DND-41 (cell line): ENCODE results near the gene CCN5.

ENCODE experiments used
- ATAC-seq: fragments of 200-7000 bp; cut with Tn5 transposase; 3 replicates; pipeline ENCODE4 v1.9.1; 2021; ENCODE audit warnings: low read depth; ENCODE audit not compliant: insufficient read depth
- DNase-seq: peaks from one replicate; pipeline ENCODE4 v3.0.0-alpha.2; 2020
- H2AFZ ChIP-seq: 2 replicates; pipeline ENCODE4 v1.6.0; 2012; ENCODE audit warnings: low read depth, low read length
- H3K27ac ChIP-seq: 2 replicates; pipeline ENCODE4 v1.5.1; 2012; ENCODE audit warnings: low read length, inconsistent platforms
- H3K27me3 ChIP-seq: fragments of 200-600 bp; sonication (generic); 2 replicates; pipeline ENCODE4 v1.6.0; 2012; ENCODE audit warnings: low read length, mild to moderate bottlenecking, inconsistent platforms; ENCODE audit not compliant: insufficient read depth, poor library complexity
- H3K36me3 ChIP-seq: 2 replicates; pipeline ENCODE4 v1.5.1; 2012; ENCODE audit warnings: low read length, inconsistent platforms; ENCODE audit not compliant: insufficient read depth
- H3K4me1 ChIP-seq: 2 replicates; pipeline ENCODE4 v1.5.1; 2012; ENCODE audit warnings: mild to moderate bottlenecking, low read length; ENCODE audit not compliant: insufficient read depth
- H3K4me2 ChIP-seq: 2 replicates; pipeline ENCODE4 v1.6.0; 2012; ENCODE audit warnings: mild to moderate bottlenecking, moderate library complexity, low read length, inconsistent platforms; ENCODE audit not compliant: insufficient read depth
- H3K4me3 ChIP-seq, 2 experiments: fragments of 200-600 bp in 1 of 2; shearing (Covaris generic) in 1 of 2; 2 replicates each; pipeline ENCODE4 v1.5.1; 2012 to 2016; ENCODE audit warnings: inconsistent platforms in 2 of 2, low read length in 2 of 2, mild to moderate bottlenecking in 2 of 2, low read depth in 1 of 2, moderate library complexity in 1 of 2
- H3K79me2 ChIP-seq: 2 replicates; pipeline ENCODE4 v1.6.0; 2012; ENCODE audit warnings: low read length, inconsistent platforms; ENCODE audit not compliant: insufficient read depth
- H3K9ac ChIP-seq: 2 replicates; pipeline ENCODE4 v1.6.0; 2012; ENCODE audit warnings: low read depth, mild to moderate bottlenecking, inconsistent platforms, low read length, moderate library complexity
- H3K9me3 ChIP-seq: 2 replicates; pipeline ENCODE4 v1.5.1; 2012; ENCODE audit warnings: low read length, moderate library complexity, mild to moderate bottlenecking, inconsistent platforms; ENCODE audit not compliant: insufficient read depth, severe bottlenecking
- H4K20me1 ChIP-seq: 2 replicates; pipeline ENCODE4 v1.6.0; 2012; ENCODE audit warnings: low read length; ENCODE audit not compliant: insufficient read depth
- EZH2 ChIP-seq: IDR thresholded peaks from 3 replicates; pipeline ENCODE4 v1.6.1; 2012; ENCODE audit warnings: borderline replicate concordance, low read depth, mild to moderate bottlenecking, moderate library complexity, low read length, inconsistent platforms; ENCODE audit not compliant: severe bottlenecking
- TF ChIP-seq, protein P1 (sequence below): IDR thresholded peaks from 2 replicates; pipeline ENCODE4 v1.5.1; 2012; ENCODE audit warnings: borderline replicate concordance, low read length, moderate library complexity, mild to moderate bottlenecking; ENCODE audit not compliant: poor library complexity, severe bottlenecking; ENCODE audit errors: extremely low read depth

The CCN5 gene

DNA sequence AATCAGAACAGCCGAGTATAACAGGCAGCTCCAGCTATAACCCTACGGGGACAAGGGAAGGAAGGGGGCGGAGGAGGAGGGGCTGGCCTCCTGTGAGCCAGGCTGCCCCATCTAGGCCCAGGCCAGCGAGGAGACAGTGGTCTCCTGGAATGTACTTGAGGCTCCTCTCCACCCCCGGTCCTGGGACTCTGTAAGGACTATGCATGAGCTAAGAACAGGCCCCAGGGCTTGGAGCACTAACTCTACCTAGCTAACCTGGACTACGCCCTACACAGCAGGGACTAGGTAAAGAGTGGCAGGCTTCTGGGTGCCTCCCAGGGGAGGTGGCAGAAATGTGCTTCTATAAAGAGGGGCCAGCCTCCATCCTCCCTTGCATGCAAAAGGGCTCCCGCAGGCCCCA lies 39.4 kb downstream of the CCN5 start:
- Histone ChIP-seq H3K4me1 (no peaks in the 10 kb centered on the region), H3K27ac (no peak overlapping the region), H3K4me2 (no peak overlapping the region), H2AFZ (no peak overlapping the region), H3K36me3 (no peaks in the 10 kb centered on the region), H3K9ac (no peak overlapping the region), H3K79me2 (no peaks in the 10 kb centered on the region), H3K27me3 (peaks cover 1% of the 10 kb centered on the region), H4K20me1 (peaks cover 4% of the 10 kb centered on the region; the same call in 1 of the 2 replicates), H3K9me3 (no peaks in the 10 kb centered on the region), H3K4me3 (no peak overlapping the region)
- TF ChIP-seq, protein P1, sequence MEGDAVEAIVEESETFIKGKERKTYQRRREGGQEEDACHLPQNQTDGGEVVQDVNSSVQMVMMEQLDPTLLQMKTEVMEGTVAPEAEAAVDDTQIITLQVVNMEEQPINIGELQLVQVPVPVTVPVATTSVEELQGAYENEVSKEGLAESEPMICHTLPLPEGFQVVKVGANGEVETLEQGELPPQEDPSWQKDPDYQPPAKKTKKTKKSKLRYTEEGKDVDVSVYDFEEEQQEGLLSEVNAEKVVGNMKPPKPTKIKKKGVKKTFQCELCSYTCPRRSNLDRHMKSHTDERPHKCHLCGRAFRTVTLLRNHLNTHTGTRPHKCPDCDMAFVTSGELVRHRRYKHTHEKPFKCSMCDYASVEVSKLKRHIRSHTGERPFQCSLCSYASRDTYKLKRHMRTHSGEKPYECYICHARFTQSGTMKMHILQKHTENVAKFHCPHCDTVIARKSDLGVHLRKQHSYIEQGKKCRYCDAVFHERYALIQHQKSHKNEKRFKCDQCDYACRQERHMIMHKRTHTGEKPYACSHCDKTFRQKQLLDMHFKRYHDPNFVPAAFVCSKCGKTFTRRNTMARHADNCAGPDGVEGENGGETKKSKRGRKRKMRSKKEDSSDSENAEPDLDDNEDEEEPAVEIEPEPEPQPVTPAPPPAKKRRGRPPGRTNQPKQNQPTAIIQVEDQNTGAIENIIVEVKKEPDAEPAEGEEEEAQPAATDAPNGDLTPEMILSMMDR = no peak
- no peak for TF ChIP-seq EZH2
- ATAC-seq (no peak), DNase-seq (no peak)

DNA sequence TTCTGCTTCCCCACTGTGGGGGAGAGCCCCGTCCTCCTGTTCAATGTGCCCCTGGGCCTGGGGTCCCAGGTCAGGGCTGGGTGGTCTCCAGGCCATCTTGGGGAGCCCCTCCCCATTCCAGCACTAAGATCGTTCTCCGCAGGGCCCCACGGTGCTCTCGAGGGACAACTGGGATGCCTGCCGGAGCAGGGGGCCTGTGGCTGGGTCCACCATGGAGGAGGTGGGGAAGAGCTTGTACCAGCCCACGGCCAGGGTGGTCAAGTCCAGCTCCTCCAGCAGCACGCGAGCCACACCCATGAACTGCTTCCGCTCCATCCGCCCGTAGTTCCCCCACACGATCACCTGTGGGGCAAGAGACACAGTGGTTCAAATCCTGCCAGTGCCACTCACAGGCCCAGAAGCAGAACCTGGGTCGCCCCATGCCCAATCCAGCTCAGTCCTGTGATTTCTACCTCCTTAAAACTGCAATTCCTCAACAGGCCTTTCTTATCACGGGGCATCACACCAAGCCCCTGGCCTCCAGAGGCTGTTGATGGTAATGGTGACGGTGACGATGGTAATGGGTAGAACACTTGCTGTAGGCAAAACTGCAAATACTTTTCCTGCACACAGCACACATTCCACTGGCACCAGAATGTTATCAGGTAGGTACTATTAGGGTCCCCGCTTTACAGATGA lies 41.0 kb downstream of the CCN5 start:
- no peak for ATAC-seq
- Histone ChIP-seq H2AFZ (no peak overlapping the region), H3K79me2 (no peaks in the 10 kb centered on the region), H3K9me3 (no peaks in the 10 kb centered on the region), H3K36me3 (no peaks in the 10 kb centered on the region), H4K20me1 (peaks cover 4% of the 10 kb centered on the region; the same call in 1 of the 2 replicates), H3K9ac (no peak overlapping the region), H3K4me3 (no peak overlapping the region), H3K27me3 (peaks cover 12% of the 10 kb centered on the region), H3K27ac (no peak overlapping the region), H3K4me2 (no peak overlapping the region), H3K4me1 (no peaks in the 10 kb centered on the region)
- TF ChIP-seq EZH2 = no peak
- TF ChIP-seq, protein P1 = no peak
- no peak for DNase-seq

DNA sequence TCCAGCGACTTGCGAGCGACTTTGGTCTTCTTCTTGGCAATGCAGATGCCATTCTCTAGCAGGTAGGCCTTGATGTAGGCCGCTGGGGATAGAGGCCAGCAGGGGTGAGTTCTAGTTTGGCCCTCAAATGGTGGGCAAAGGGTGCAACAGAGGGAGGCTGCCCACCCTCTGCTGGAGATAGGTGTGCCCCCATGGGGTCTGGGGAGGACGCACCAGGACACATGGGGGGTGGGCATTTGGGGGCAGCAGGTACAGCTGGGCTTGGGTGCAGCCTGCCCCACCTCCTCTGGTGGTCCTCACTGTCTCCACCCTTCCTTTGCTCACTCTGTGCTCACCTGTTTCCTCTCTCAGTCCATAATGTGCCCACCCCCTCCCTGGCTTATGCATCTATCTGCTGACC lies 41.8 kb downstream of the CCN5 start:
- H2AFZ ChIP-seq = no peak overlapping the region
- no peak overlapping the region for H3K9ac ChIP-seq
- H3K79me2 ChIP-seq = no peaks in the 10 kb centered on the region
- no peak for ATAC-seq
- no peaks in the 10 kb centered on the region for H3K36me3 ChIP-seq
- peaks cover 12% of the 10 kb centered on the region for H3K27me3 ChIP-seq
- no peak overlapping the region for H3K27ac ChIP-seq
- H3K4me3 ChIP-seq = no peak overlapping the region
- no peaks in the 10 kb centered on the region for H3K4me1 ChIP-seq
- peaks cover 4% of the 10 kb centered on the region; the same call in 1 of the 2 replicates for H4K20me1 ChIP-seq
- no peak for DNase-seq
- TF ChIP-seq, protein P1 = no peak
- no peak for TF ChIP-seq EZH2
- H3K4me2 ChIP-seq = no peak overlapping the region
- no peaks in the 10 kb centered on the region for H3K9me3 ChIP-seq
